Measurements from ENCODE around the gene KAT2B. TPM values are rescaled to one million over a fixed set of nuclear protein-coding genes. Genes with fewer than 3 reads are reported as not detected.

The KAT2B gene
- total and polyA plus RNA-seq, 2 donors (not counting 1 experiment from before 2014, with no cell fraction given) = 21.7 to 57.5 TPM

GRCh38 chr3:20078194-20078714, 38.0 kb downstream of the KAT2B start:
- Histone ChIP-seq H2AFZ (ENCODE audit: insufficient read depth, low read depth, low read length, poor library complexity, severe bottlenecking) (no peak overlapping the region), H3K4me2 (replicated peaks; ENCODE audit: low read depth, low read length, poor library complexity, severe bottlenecking) (no peak overlapping the region), H3K27me3 (replicated peaks in 1 of 4; ENCODE audit: control extremely low read depth in 1 of 4, control insufficient read depth in 3 of 4, insufficient read depth in 4 of 4, low read length in 3 of 4) (no peaks in the 10 kb centered on the region), H4K20me1 (ENCODE audit: control insufficient read depth, insufficient read depth, low read length, poor library complexity, severe bottlenecking) (peaks cover 5% of the 10 kb centered on the region), H3K4me3 (ENCODE audit: control extremely low read depth in 1 of 5, extremely low read depth in 1 of 5, insufficient read depth in 1 of 5, low read depth in 2 of 5, low read length in 4 of 5) (no peak overlapping the region), H3K9me3 (ENCODE audit: control extremely low read depth in 1 of 3, control insufficient read depth in 2 of 3, insufficient read depth in 1 of 3, low read length in 2 of 3) (no peaks in the 10 kb centered on the region), H3K9ac (ENCODE audit: low read length) (no peak overlapping the region), H3K36me3 (replicated peaks in 1 of 2; ENCODE audit: control extremely low read depth in 1 of 2, control insufficient read depth in 1 of 2, extremely low read depth in 1 of 2, insufficient read depth in 2 of 2, low read length in 1 of 2) (peaks cover 11 to 29% of the 10 kb centered on the region in 2 experiments), H3K27ac (ENCODE audit: low read length in 2 of 2) (no peak overlapping the region), H3K4me1 (ENCODE audit: control insufficient read depth in 2 of 2, insufficient read depth in 2 of 2, low read length in 2 of 2) (peaks cover 7 to 11% of the 10 kb centered on the region in 2 donors), H3K79me2 (ENCODE audit: control insufficient read depth, insufficient read depth, low read length) (peaks cover 9% of the 10 kb centered on the region)
- H3K4me1 Mint-ChIP-seq = peaks cover 9% of the 10 kb centered on the region
- H3K27ac Mint-ChIP-seq = no peak overlapping the region
- DNase-seq = no peak
- H3K9me3 Mint-ChIP-seq (ENCODE audit: insufficient read depth) = no peaks in the 10 kb centered on the region
- ATAC-seq (ENCODE audit: low read depth) = no peak
- intact Hi-C loops (cut with micrococcal nuclease) = no loop called here
- ChIA-PET POLR2A (interaction anchor here (0.7 kb wide), 1 partner anchor 53 kb away, joined by 4 read pairs; no protein-coding TSS in a partner anchor), CTCF (no interaction called here)
- no CpG with 5 or more reads among the region's 9 CpGs for WGBS (ENCODE audit: insufficient coverage)
- no peaks in the 10 kb centered on the region for H3K27me3 Mint-ChIP-seq
- no peak overlapping the region for H3K4me3 Mint-ChIP-seq
- TF ChIP-seq, protein P1, sequence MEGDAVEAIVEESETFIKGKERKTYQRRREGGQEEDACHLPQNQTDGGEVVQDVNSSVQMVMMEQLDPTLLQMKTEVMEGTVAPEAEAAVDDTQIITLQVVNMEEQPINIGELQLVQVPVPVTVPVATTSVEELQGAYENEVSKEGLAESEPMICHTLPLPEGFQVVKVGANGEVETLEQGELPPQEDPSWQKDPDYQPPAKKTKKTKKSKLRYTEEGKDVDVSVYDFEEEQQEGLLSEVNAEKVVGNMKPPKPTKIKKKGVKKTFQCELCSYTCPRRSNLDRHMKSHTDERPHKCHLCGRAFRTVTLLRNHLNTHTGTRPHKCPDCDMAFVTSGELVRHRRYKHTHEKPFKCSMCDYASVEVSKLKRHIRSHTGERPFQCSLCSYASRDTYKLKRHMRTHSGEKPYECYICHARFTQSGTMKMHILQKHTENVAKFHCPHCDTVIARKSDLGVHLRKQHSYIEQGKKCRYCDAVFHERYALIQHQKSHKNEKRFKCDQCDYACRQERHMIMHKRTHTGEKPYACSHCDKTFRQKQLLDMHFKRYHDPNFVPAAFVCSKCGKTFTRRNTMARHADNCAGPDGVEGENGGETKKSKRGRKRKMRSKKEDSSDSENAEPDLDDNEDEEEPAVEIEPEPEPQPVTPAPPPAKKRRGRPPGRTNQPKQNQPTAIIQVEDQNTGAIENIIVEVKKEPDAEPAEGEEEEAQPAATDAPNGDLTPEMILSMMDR (IDR thresholded peaks at IDR 0.05) = no peak

DNA sequence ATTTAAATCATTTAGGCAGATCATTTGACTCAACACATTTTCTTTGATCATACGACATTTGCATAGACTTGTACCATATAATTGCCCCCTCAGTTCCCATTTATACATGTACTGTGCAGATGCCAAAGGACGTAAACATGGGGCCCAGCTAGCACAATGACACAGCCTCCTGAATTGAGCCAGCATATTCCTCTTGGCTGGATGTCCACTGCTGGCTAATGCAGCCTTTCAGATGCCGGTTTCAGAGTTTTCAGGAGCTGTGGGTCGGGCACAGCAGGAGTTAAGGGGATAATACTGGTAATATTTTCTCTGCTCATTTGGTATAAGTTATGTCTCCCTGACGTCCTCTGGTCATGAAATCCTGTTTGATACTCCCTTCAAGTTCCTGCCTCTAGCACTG, 39.4 kb downstream of the KAT2B start:
- no peak overlapping the region for H3K4me3 ChIP-seq (ENCODE audit: control extremely low read depth in 1 of 5, extremely low read depth in 1 of 5, insufficient read depth in 1 of 5, low read depth in 2 of 5, low read length in 4 of 5)
- POLR2A ChIA-PET = no interaction called here
- H3K79me2 ChIP-seq (ENCODE audit: control insufficient read depth, insufficient read depth, low read length) = peaks cover 17% of the 10 kb centered on the region
- H3K9ac ChIP-seq (ENCODE audit: low read length) = no peak overlapping the region
- no peak overlapping the region for H3K4me2 ChIP-seq (replicated peaks; ENCODE audit: low read depth, low read length, poor library complexity, severe bottlenecking)
- Mint-ChIP-seq H3K9me3 (ENCODE audit: insufficient read depth) (no peaks in the 10 kb centered on the region), H3K4me3 (no peak overlapping the region), H3K4me1 (peaks cover 14% of the 10 kb centered on the region), H3K27me3 (no peaks in the 10 kb centered on the region), H3K27ac (no peak overlapping the region)
- DNase-seq = no peak
- H2AFZ ChIP-seq (ENCODE audit: insufficient read depth, low read depth, low read length, poor library complexity, severe bottlenecking) = no peak overlapping the region
- H3K27ac ChIP-seq (ENCODE audit: low read length in 2 of 2) = no peak overlapping the region
- H3K9me3 ChIP-seq (ENCODE audit: control extremely low read depth in 1 of 3, control insufficient read depth in 2 of 3, insufficient read depth in 1 of 3, low read length in 2 of 3) = no peaks in the 10 kb centered on the region
- TF ChIP-seq, protein P1 (IDR thresholded peaks at IDR 0.05) = no peak
- TF ChIP-seq EZH2 (IDR thresholded peaks at IDR 0.05; ENCODE audit: borderline replicate concordance, insufficient read depth, low read depth, low read length, poor library complexity, severe bottlenecking) = no peak
- CTCF ChIA-PET = no interaction called here
- H3K27me3 ChIP-seq (replicated peaks in 1 of 4; ENCODE audit: control extremely low read depth in 1 of 4, control insufficient read depth in 3 of 4, insufficient read depth in 4 of 4, low read length in 3 of 4) = no peaks in the 10 kb centered on the region
- H3K36me3 ChIP-seq (replicated peaks in 1 of 2; ENCODE audit: control extremely low read depth in 1 of 2, control insufficient read depth in 1 of 2, extremely low read depth in 1 of 2, insufficient read depth in 2 of 2, low read length in 1 of 2) = peaks cover 6 to 22% of the 10 kb centered on the region in 2 experiments
- peaks cover 5% of the 10 kb centered on the region for H4K20me1 ChIP-seq (ENCODE audit: control insufficient read depth, insufficient read depth, low read length, poor library complexity, severe bottlenecking)
- no peak for ATAC-seq (ENCODE audit: low read depth)
- H3K4me1 ChIP-seq (ENCODE audit: control insufficient read depth in 2 of 2, insufficient read depth in 2 of 2, low read length in 2 of 2) = peaks cover 7 to 11% of the 10 kb centered on the region in 2 donors
- 80% methylated on average over 5 of the region's 5 CpGs for WGBS (ENCODE audit: insufficient coverage)
- intact Hi-C loops (cut with micrococcal nuclease) = no loop called here

Data from B cell (primary cell).